HG02571 (cell line): Measurements from ENCODE around the gene GRAMD2B.
A peak's percentile ranks its signal among the peaks of the same experiment; 100 is the strongest.
"Not testable (repeated sequence)": the region's sequence is repeated elsewhere in the genome, so short reads cannot be mapped to it uniquely, and the experiment has no call there.

Experiments used
- ATAC-seq: cut with Tn5 transposase; IDR thresholded peaks from one replicate; pipeline ENCODE4 v1.9.1; 2021; ENCODE audit warnings: mild to moderate bottlenecking, moderate library complexity; ENCODE audit not compliant: unreplicated experiment

Gene GRAMD2B

DNA sequence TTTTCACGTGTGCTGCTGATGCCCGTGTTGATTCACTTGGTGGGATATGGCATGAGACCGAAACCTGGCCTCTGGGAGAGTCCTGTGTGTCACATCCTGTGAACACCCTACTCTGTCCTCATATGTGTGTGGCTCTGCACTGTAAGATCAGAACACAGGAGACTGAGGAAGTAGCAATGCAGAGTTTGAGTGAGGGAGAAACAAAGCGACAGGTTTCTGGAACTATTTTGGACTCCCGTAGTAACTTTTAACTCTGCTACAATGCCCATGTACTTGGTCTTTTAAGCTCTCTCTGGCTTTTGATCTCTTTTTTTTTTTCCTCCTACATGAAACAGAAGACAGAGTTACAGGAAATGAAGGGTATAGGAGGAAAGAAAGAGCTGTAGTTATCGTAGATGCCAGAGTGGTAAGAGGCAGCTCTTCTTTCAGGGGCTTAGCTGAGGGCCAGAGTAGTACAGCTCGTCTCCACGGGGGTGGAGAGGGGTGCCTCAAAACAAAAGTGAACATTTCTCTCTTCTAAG, 26.6 kb downstream of the GRAMD2B start:
- peak; percentile 78 for ATAC-seq

DNA sequence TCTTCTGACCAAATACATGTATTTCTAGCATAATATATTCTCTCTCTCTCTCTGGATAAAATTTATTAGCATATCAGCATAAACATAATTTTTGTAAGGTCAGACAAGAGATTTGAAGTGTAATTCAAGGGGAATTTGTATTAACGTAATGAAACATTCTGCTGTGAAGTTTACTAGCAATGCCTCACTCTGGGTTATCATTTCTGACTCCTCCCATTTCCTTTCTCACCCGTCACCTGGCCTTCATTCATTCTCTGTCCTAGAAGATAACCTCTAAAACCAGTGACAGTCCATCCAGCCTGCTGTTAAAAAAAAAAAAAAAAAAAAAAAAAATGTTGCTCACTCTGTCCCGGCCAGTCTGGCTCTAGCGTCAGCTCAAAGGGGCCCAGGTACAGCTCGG, 27.1 kb downstream of the GRAMD2B start:
- peak; percentile 55 for ATAC-seq

DNA sequence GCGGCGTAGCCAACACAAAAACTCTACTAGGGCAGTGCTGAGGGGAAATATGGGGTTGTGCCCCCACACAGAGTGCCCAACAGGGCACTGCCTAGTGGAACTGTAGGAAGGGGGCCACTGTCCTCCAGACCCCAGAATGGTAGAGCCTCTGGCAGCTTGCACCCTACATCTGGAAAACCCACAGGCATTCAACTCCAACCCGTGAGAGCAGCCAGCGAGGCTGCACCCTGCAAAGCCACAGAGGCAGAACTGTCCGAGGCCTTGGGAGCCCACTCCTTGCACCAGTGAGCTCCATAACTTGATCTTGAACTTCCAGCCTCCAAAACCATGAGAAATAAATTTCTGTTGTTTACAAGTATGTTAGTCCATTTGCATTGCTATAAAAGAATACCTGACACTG, 27.7 kb downstream of the GRAMD2B start:
- ATAC-seq = no peak

DNA sequence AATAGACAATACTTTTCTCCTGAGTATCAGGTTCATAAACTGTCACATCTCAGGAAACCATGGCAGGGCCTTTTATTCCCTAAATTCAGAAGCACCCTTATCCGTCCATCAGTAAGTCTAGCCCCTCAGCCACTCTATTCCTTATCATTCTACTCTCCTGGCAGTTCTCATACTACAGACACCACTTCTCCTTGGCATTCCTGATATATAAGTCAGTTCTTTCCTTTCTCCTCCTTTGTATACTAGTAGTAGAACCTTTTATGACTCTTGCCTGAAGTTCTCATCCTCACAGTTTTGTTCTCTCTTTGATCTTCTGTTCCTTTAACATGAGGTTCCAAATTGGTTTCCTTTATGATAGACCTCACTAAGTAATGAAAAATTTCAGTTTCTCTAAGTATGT, 29.3 kb downstream of the GRAMD2B start:
- ATAC-seq = no peak

DNA sequence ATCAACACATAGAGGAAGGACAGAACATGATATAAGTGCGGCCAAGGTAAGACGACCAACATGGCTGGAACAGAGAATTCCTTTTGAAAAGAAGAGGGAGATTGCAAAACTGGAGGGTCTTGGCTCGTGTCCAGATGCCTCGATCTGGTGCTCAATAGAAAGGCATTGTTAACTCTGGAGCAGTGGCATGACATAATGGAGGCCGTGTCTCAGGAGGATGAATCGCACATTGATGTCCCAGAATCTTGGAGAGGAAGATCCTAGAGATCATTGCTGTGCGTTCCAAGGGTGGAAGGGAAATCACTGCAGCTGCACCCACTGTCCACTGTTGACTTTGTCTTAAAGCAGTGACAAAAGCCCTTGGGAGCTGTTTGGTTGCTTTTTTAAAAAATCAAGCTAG, 30.9 kb downstream of the GRAMD2B start:
- no peak for ATAC-seq

DNA sequence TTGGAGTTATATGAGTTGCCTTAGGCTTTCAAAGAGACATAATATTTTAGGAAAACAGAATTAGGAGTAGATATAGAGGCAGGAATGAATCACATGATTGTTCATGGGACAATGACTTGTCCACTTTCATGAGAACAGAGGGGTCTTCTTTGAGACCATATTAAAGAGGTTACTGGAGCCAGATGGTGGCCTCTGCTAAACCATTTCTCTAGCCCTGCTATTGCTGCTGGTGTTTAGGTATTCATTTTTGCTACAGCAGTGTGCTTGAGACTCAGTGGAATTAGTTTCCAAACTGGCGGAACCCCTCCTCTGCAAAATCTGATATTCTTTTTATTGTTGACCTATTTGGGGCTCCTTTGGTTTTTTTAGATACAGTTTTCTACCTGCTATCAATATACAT, 31.3 kb downstream of the GRAMD2B start:
- ATAC-seq = no peak

DNA sequence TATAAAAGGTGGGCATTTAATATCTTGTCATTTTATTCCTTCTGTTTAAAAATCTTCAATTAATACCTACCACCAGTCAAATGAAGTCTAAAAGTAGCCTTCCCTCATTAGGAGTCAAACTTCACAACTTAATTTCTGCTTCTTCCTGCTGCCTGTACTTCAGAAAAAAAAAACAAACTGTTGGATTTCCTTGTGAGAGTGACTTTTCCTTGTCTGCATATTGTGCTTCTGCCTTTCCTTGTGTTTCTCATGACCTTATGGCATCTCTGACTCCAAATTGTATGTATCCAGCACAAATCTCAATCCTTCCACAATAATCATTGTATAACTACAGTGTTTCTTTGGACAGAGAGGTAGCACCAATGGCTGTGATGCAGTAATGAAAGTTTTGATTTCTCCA, 32.1 kb downstream of the GRAMD2B start:
- ATAC-seq = no peak

DNA sequence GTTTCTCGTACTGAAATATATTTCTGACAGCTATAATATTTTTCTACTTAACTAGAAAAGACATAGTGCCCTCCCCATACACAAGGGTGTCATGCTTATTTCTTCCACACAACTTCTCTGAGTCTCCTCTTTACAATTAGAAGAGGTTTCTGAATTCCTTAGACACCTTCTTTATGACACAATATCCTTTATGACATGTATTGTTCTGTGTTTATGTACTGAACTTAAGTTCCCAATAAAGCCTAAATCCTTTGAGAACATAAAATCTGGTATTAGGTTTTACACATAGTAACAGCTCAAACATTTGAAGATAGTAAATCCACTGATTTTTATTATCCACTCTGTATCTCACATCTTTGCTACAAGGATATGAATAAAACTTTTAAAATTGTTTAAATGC, 32.5 kb downstream of the GRAMD2B start:
- ATAC-seq = no peak

DNA sequence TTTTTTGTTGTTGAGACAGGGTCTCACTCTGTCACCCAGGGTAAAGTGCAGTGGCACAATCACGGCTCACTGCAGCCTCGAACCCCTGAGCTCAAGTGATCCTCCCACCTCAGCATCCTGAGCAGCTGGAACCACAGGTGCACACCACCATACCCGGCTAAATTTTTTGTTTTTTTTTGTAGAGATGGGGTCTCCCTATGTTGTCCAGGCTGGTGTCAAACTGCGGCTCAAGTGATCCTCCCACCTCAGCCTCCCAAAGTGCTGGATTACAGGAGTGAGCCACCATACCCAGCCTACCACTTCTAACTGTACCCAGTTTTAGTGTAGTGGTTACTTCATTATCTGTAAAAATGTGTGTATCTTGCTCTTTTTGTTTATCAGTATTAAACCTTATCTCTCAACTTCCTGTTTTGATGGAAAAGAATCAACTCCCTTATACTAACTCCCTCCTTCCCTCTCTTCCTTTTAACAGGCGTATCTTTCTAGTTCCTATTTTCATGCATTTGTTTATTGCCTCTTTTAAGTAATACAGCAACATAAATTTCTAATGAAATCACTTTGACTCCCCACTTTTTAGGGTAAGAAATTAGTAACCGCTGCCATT, 33.1 kb downstream of the GRAMD2B start:
- ATAC-seq = no peak

DNA sequence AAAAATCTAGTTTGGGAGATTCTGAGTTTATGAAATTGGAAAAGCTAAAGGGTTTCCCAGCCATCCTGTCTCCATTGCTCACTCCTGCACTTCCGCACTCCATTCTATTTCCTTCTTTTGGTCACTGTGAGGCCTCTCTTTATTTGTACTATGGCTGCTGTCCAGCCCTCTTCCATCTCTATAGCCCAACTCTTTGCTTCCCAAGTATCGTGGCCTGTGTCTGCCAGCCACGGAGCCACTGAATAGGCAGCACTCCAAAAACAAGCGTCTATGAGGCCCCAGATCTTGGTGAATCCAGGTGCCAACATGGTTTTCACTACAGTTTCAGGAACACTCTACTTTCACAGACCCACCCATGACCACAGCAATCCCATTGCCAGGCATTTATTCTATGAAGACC, 37.2 kb downstream of the GRAMD2B start:
- no peak for ATAC-seq

DNA sequence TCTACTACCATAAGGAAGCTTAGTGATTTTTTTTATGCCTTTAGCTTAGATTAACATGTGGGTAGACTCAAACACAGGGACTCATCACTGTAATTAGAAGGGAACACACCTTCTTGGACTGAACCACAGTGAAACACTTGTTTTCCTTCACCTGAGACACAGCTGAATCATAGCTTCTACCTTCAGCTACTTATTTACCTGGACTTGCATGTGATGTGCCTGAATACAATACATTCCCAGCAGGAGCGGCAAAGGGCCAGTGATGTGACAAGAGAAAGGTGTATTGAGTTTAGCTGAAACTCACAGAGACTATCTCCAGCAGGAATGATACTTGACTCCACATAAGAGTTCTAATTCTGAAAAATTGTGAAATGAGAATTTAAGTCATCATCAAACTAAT, 37.8 kb downstream of the GRAMD2B start:
- no peak for ATAC-seq

DNA sequence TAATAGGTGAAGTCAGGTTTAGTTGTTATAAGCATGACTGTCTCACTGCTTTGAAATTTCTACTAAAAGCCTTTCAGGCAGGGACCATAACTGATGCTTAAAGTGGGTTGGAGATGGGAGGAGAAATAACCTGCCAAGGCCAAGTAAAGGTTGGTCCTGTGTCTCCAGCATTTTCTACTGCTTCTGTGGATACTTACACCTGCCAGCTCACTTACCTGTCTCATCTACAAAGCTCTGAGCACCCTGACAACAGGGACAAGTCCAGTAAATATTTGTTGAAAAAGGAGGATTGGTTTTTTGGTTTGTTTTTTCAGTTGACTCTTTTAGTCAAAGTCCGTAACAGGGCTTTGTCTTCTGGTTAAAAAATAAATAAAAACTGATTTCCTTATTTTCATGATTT, 38.6 kb downstream of the GRAMD2B start:
- ATAC-seq = no peak

DNA sequence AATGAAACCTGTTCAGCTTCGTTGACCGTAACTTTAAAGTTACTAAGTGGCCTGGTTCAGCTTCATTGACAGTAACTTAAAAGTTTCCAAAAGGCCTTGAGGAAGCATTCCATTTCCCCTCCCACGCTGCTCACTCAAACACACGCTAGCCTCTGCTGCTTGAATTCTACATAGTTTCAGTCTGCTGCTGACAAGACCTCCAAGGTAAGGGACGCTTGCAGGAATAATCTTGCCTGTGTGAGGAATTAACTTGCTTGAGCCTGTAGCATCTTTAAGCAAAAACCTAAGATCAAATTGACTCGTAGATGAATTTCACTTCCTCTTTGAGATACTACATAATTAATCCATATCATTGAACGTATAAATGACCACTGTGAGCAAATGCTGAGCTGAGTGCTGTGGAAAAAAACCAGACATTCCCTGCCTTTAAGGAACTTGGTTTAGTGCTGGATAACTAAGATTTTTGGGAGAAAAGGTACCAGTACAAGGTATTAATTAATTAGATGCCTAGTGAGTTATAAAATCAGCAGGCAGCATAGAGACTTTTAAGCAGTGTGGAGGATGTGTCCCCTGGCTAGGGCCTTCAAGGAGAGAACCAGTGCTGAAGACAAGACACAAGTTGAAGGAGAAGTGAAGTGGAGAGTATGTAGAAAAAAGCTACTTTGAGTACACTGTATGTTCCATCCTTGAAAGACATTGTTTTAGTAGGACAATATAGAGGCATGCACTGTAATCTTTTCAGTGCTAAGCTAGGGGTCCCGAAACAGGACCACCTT, 39.2 kb downstream of the GRAMD2B start:
- ATAC-seq = peak; percentile 67

DNA sequence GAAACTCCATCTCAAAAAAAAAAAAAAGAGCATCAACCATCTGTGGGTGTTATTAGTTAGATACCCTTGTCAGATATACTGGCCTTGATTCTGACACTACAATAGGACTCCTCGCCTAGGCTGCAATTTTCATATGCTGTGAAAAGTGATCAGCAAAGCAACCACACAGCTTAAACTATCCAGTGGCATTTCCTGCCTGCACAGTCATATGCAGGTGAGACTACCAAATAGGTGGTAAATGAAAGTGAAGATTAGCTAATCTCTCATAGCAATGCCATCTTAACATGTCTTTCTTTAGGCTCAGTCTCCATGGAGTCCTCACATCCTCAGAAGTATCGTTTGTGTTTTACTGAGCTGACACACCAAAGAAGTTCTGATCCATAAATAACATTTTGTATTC, 40.8 kb downstream of the GRAMD2B start:
- ATAC-seq = no peak

DNA sequence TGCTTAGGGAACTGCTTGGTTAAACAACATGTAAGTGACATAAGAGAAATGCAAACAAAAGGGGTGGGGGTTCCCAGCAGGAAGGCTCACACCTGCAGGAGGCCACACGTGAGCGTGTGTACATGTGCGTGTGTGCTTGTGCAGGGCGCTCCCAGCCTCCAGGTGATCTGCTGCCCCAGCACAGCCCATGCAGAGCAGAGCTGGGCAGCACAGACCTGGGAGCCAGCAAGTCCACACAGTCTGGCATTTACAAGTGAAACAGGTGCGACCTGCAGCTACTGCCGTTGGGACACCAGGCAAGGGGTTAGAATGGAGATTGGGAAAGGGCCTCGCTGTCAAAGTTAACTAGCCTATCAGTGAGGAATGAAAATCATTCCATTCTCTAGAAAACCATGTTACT, 41.8 kb downstream of the GRAMD2B start:
- ATAC-seq = no peak

DNA sequence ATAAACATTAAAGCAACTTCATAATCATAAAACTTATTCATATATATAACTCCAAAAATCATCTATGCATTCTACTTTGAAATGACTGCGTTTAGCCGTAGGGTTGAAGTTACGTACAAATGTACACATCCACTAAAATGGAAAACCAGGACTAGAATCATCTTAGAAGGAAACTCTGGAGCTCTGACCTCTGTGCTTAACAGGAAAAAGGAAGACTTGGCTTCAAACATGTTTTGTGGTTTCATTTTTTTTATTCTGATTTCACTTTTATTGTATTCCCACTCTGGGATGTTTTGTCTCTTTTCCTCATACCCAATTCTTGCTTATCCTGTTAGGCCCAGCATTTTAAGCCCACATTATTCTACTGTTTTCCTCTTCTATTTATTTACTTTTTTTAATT, 44.9 kb downstream of the GRAMD2B start:
- ATAC-seq = no peak

DNA sequence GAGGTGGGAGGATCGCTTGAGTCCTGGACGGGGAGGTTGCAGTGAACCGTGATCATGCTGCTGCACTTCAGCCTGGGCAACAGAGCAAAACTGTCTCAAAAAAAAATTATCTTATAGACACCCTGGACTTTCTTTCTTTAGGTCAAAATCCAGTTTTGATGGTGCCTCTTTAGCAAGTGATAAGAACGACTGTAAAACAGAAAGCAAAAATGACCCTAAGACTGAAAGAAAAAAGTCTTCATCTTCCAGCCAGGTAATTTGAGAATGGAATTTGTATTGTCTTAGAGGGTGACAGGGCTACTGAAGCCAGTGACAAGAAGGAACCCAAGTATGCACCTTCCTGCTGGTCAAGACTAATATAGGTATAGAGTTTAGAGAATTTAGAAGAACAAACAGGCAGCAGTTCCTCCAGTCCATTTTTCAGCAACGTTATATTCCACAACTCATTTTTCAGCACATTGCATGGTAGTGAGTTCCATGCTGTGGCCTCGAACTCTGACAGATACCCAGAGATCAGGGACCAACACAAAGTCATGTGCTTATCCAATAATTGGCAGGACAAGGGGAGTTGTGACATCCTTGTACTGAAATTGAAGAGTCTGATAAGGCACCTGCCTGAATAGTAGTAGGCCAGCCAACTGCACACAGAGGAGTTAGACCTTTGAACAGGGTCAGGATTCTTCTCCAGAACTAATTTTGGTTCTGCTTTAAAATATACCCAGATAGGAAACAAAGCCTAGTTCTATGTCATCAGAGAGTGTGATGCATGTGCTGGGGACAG, 46.5 kb downstream of the GRAMD2B start:
- ATAC-seq = no peak

DNA sequence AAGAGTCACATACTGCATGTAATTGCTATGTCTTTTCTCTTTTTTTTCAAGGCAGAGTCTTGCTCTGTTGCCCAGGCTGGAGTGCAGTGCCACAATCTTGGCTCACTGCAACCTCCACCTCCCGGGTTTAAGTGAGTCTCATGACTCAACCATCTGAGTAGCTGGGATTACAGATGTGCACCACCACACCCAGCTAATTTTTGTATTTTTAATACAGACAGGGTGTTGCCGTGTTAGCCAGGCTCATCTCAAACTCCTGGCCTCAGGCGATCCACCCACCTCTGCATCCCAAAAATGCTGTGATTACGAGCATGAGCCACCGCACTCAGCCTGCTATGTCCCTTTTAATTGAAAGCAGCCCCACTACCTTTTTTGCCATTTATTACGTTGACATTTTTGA, 47.3 kb downstream of the GRAMD2B start:
- ATAC-seq = not testable (repeated sequence)

DNA sequence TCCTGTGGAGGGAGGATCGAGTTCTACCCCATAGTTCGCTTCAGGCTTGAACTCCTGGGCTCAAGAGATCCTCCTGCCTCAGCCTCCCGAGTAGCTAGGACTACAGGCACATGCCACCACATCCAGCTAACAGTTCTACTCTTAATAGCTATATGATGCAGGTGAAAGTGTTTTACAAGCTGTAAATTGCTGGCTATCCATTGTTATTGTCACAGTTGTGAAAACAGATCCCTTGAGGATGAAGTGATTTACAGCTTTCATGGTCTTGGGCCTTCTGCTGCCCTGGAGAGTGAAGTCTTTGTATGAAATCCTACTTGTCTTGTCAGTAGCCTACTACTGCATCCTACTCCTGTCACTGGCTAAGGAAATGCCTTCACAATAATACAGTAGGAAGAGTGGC, 48.0 kb downstream of the GRAMD2B start:
- no peak for ATAC-seq

DNA sequence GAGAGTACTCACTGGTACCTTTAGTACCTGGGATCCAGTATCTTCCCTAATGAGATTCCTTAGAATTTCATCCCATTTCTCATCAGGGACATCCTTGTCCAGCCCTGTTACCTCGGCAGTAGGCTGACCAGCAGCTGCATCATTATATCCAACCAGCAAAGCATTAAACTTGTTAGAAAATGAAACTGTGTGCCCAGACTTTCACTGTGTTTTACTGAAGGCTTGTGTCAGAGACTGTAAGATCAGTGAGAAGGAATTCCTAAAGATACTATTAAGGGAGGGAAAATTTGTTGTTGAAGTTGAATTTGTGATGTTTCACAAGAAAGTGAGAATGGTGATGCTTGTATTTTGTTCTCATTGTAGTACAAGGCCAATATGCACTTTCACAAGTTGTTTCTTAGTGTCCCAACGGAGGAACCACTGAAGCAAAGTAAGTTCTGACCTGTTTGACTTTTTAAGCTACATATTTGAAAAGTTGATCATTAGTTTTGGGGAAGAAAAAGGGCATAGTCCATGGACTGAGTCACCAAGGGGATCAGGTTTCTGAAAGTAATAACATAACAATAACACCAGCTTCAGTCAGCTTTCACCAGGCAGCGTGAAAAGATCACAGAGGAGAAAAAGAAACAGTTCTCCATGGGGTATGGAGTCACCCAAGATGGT, 48.8 kb downstream of the GRAMD2B start:
- ATAC-seq = no peak

DNA sequence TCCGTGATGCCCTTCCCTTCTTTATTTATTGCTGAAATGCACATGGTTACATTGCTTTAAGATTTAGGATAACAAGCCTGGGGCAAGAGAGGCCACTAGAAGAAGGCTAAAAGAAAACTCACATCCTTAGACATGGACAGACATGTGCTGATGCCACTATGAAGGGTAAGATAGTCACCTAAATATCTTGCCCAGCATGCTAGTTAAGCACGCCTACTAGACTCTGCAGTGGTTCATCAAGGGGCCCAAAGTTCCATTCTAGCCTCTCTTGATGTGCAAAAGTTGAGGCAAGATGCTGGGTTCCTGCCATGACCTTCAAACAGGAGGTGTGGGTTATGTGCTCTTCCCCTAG, 49.3 kb downstream of the GRAMD2B start:
- ATAC-seq = no peak
